ENCODE measurements around the gene TSPAN31. TPM values are rescaled to one million over a fixed set of nuclear protein-coding genes. Genes with fewer than 3 reads are reported as not detected.

TSPAN31 gene
- total RNA-seq, 5 donors from 2014 or later (not counting 1 experiment from before 2014, with no cell fraction given), result 12.8 to 25.6 (median 15.5) TPM

GRCh38 chr12:57741844-57742738 lies 2.7 kb upstream of the TSPAN31 start:
- ChIA-PET POLR2A (interaction anchor here in 1 of 2 donors (1.4 kb wide), 1 partner anchor 8 kb away, joined by 3 read pairs; no protein-coding TSS in a partner anchor), CTCF (interaction anchor here (0.6 to 2.0 kb wide), 8 partner anchors 10 to 476 kb away, joined by 3 to 10 read pairs (median 6); partner anchors contain the start of genes B4GALNT1 (in 1 of the 2) and CDK4 (in 1 of the 2))
- H3K9me3 ChIP-seq, result no peaks in the 10 kb centered on the region
- H3K4me3 ChIP-seq (ENCODE audit: control insufficient read depth in 1 of 2, extremely low read depth in 1 of 2, low read length in 1 of 2), result peak overlapping the region; percentile 67 to 69
- ATAC-seq (replicated peaks in 1 of 4) (peak; percentile 56 to 71 (median 67)), DNase-seq (peak; percentile 47 to 88 (median 73))
- Mint-ChIP-seq H3K27me3 (no peaks in the 10 kb centered on the region), H3K36me3 (peaks cover 8% of the 10 kb centered on the region), H3K4me3 (peak overlapping the region; percentile 82 to 92 (median 82)), H3K4me1 (peaks cover 58 to 66% (median 62%) of the 10 kb centered on the region in 3 donors), H3K27ac (peak overlapping the region; percentile 79 to 94), H3K9me3 (no peaks in the 10 kb centered on the region)
- H3K27ac ChIP-seq (ENCODE audit: low read length), result peak overlapping the region; percentile 84
- WGBS (ENCODE audit: insufficient coverage), result 18% methylated on average over 10 of the region's 14 CpGs
- H3K27me3 ChIP-seq (replicated peaks in 1 of 2; ENCODE audit: control insufficient read depth in 2 of 2, extremely low read depth in 1 of 2, insufficient read depth in 2 of 2, low read length in 1 of 2), result no peaks in the 10 kb centered on the region
- H3K4me1 ChIP-seq (ENCODE audit: control insufficient read depth in 1 of 2, extremely low read depth in 1 of 2, insufficient read depth in 2 of 2, low read length in 2 of 2), result peaks cover 38 to 66% of the 10 kb centered on the region in 2 experiments
- peaks cover 4 to 22% of the 10 kb centered on the region in 2 donors for H3K36me3 ChIP-seq (ENCODE audit: control insufficient read depth in 2 of 2, extremely low read depth in 1 of 2, insufficient read depth in 1 of 2, low read length in 1 of 2)

GRCh38 chr12:57743769-57744168 lies 1.1 kb upstream of the TSPAN31 start:
- POLR2A ChIA-PET, result interaction anchor here in 1 of 2 donors (0.6 kb wide), 1 partner anchor 195 kb away, joined by 5 read pairs; no protein-coding TSS in a partner anchor

GRCh38 chr12:57744194-57744776 lies 554 bp upstream of the TSPAN31 start:
- Mint-ChIP-seq H3K27me3 (no peaks in the 10 kb centered on the region), H3K27ac (peak overlapping the region; percentile 96 to 98), H3K36me3 (peaks cover 19% of the 10 kb centered on the region), H3K9me3 (no peaks in the 10 kb centered on the region), H3K4me1 (peaks cover 53 to 61% (median 57%) of the 10 kb centered on the region in 3 donors), H3K4me3 (peak overlapping the region; percentile 93 to 97 (median 94))
- H3K9me3 ChIP-seq, result no peaks in the 10 kb centered on the region
- ATAC-seq (replicated peaks in 1 of 4) (peak; percentile 8 to 46 (median 14)), DNase-seq (peak in 32 of 35 experiments; percentile 45 to 86 (median 68))
- H3K4me1 ChIP-seq (ENCODE audit: control insufficient read depth in 1 of 2, extremely low read depth in 1 of 2, insufficient read depth in 2 of 2, low read length in 2 of 2), result peaks cover 34 to 52% of the 10 kb centered on the region in 2 experiments
- ChIA-PET POLR2A (interaction anchor here (0.6 to 1.4 kb wide), 3 partner anchors 10 to 195 kb away, joined by 3 to 5 read pairs (median 4); no protein-coding TSS in a partner anchor), CTCF (interaction anchor here (0.7 to 1.8 kb wide), 5 partner anchors 10 to 1188 kb away, joined by 3 to 11 read pairs (median 5); no protein-coding TSS in a partner anchor)
- H3K36me3 ChIP-seq (ENCODE audit: control insufficient read depth in 2 of 2, extremely low read depth in 1 of 2, insufficient read depth in 1 of 2, low read length in 1 of 2), result peaks cover 6 to 34% of the 10 kb centered on the region in 2 donors
- H3K4me3 ChIP-seq (ENCODE audit: control insufficient read depth in 1 of 2, extremely low read depth in 1 of 2, low read length in 1 of 2), result peak overlapping the region; percentile 81 to 96
- 9% methylated on average over 7 of the region's 21 CpGs for WGBS (ENCODE audit: insufficient coverage)
- H3K27ac ChIP-seq (ENCODE audit: low read length), result peak overlapping the region; percentile 96
- H3K27me3 ChIP-seq (replicated peaks in 1 of 2; ENCODE audit: control insufficient read depth in 2 of 2, extremely low read depth in 1 of 2, insufficient read depth in 2 of 2, low read length in 1 of 2), result no peaks in the 10 kb centered on the region

More at GRCh38 chr12:57743769-57744168, 1.1 kb upstream of the TSPAN31 start:
- Histone ChIP-seq H3K4me1 (ENCODE audit: control insufficient read depth in 1 of 2, extremely low read depth in 1 of 2, insufficient read depth in 2 of 2, low read length in 2 of 2) (peaks cover 38 to 58% of the 10 kb centered on the region in 2 experiments), H3K27me3 (replicated peaks in 1 of 2; ENCODE audit: control insufficient read depth in 2 of 2, extremely low read depth in 1 of 2, insufficient read depth in 2 of 2, low read length in 1 of 2) (no peaks in the 10 kb centered on the region), H3K27ac (ENCODE audit: low read length) (peak overlapping the region; percentile 96), H3K36me3 (ENCODE audit: control insufficient read depth in 2 of 2, extremely low read depth in 1 of 2, insufficient read depth in 1 of 2, low read length in 1 of 2) (peaks cover 4 to 31% of the 10 kb centered on the region in 2 donors), H3K9me3 (no peaks in the 10 kb centered on the region), H3K4me3 (ENCODE audit: control insufficient read depth in 1 of 2, extremely low read depth in 1 of 2, low read length in 1 of 2) (no peak overlapping the region)
- no CpG with 5 or more reads among the region's 2 CpGs for WGBS (ENCODE audit: insufficient coverage)
- CTCF ChIA-PET, result interaction anchor here in 1 of 2 donors (0.9 kb wide), 1 partner anchor 1107 kb away, joined by 5 read pairs; no protein-coding TSS in a partner anchor
- H3K27ac Mint-ChIP-seq, result peak overlapping the region; percentile 96 to 98
- H3K9me3 Mint-ChIP-seq, result no peaks in the 10 kb centered on the region
- peaks cover 58 to 66% (median 62%) of the 10 kb centered on the region in 3 donors for H3K4me1 Mint-ChIP-seq
- ATAC-seq (replicated peaks in 1 of 4), result no peak
- H3K36me3 Mint-ChIP-seq, result peaks cover 15% of the 10 kb centered on the region
- H3K27me3 Mint-ChIP-seq, result no peaks in the 10 kb centered on the region
- peak overlapping the region; percentile 93 to 97 (median 94) for H3K4me3 Mint-ChIP-seq
- DNase-seq, result no peak

- no peak for DNase-seq
- H3K4me3 ChIP-seq (ENCODE audit: control insufficient read depth in 1 of 2, extremely low read depth in 1 of 2, low read length in 1 of 2), result peak overlapping the region; percentile 81 to 96
- H3K27ac Mint-ChIP-seq, result peak overlapping the region; percentile 96 to 98
Observed at GRCh38 chr12:57745485-57745881, 644 bp downstream of the TSPAN31 start.

GRCh38 chr12:57746025-57746424 lies 1.2 kb downstream of the TSPAN31 start:
- no peaks in the 10 kb centered on the region for H3K9me3 ChIP-seq
- peak overlapping the region in 1 of 2 donors; percentile 96 for H3K4me3 ChIP-seq (ENCODE audit: control insufficient read depth in 1 of 2, extremely low read depth in 1 of 2, low read length in 1 of 2)
- ChIA-PET CTCF (interaction anchor here in 1 of 2 donors (1.8 kb wide), 1 partner anchor 10 kb away, joined by 11 read pairs; no protein-coding TSS in a partner anchor), POLR2A (no interaction called here)
- peaks cover 20 to 44% of the 10 kb centered on the region in 2 experiments for H3K4me1 ChIP-seq (ENCODE audit: control insufficient read depth in 1 of 2, extremely low read depth in 1 of 2, insufficient read depth in 2 of 2, low read length in 2 of 2)
- no peak for DNase-seq
- H3K4me3 Mint-ChIP-seq, result peak overlapping the region; percentile 93 to 97 (median 94)
- peaks cover 48 to 55% (median 49%) of the 10 kb centered on the region in 3 donors for H3K4me1 Mint-ChIP-seq
- no peak for ATAC-seq (replicated peaks in 1 of 4)
- no CpG with 5 or more reads among the region's 3 CpGs for WGBS (ENCODE audit: insufficient coverage)
- H3K27me3 Mint-ChIP-seq, result no peaks in the 10 kb centered on the region
- H3K27ac ChIP-seq (ENCODE audit: low read length), result peak overlapping the region; percentile 96
- no peaks in the 10 kb centered on the region for H3K9me3 Mint-ChIP-seq
- peak overlapping the region; percentile 96 to 98 for H3K27ac Mint-ChIP-seq
- H3K36me3 Mint-ChIP-seq, result peaks cover 23% of the 10 kb centered on the region
- peaks cover 4 to 30% of the 10 kb centered on the region in 2 donors for H3K36me3 ChIP-seq (ENCODE audit: control insufficient read depth in 2 of 2, extremely low read depth in 1 of 2, insufficient read depth in 1 of 2, low read length in 1 of 2)
- no peaks in the 10 kb centered on the region for H3K27me3 ChIP-seq (replicated peaks in 1 of 2; ENCODE audit: control insufficient read depth in 2 of 2, extremely low read depth in 1 of 2, insufficient read depth in 2 of 2, low read length in 1 of 2)

More at GRCh38 chr12:57745485-57745881, 644 bp downstream of the TSPAN31 start:
- Mint-ChIP-seq H3K36me3 (peaks cover 19% of the 10 kb centered on the region), H3K27me3 (no peaks in the 10 kb centered on the region), H3K9me3 (no peaks in the 10 kb centered on the region), H3K4me1 (peaks cover 48 to 55% (median 49%) of the 10 kb centered on the region in 3 donors), H3K4me3 (peak overlapping the region; percentile 93 to 97 (median 94))
- ChIA-PET POLR2A (interaction anchor here in 1 of 2 donors (1.4 kb wide), 1 partner anchor 9 kb away, joined by 3 read pairs; no protein-coding TSS in a partner anchor), CTCF (interaction anchor here in 1 of 2 donors (0.5 to 1.8 kb wide), 3 partner anchors 9 to 1059 kb away, joined by 3 to 11 read pairs (median 3); no protein-coding TSS in a partner anchor)
- 71% methylated on average over 6 of the region's 8 CpGs for WGBS (ENCODE audit: insufficient coverage)
- Histone ChIP-seq H3K4me1 (ENCODE audit: control insufficient read depth in 1 of 2, extremely low read depth in 1 of 2, insufficient read depth in 2 of 2, low read length in 2 of 2) (peaks cover 23 to 44% of the 10 kb centered on the region in 2 experiments), H3K27ac (ENCODE audit: low read length) (peak overlapping the region; percentile 96), H3K27me3 (replicated peaks in 1 of 2; ENCODE audit: control insufficient read depth in 2 of 2, extremely low read depth in 1 of 2, insufficient read depth in 2 of 2, low read length in 1 of 2) (no peaks in the 10 kb centered on the region), H3K9me3 (no peaks in the 10 kb centered on the region), H3K36me3 (ENCODE audit: control insufficient read depth in 2 of 2, extremely low read depth in 1 of 2, insufficient read depth in 1 of 2, low read length in 1 of 2) (peaks cover 4 to 29% of the 10 kb centered on the region in 2 donors)
- ATAC-seq (replicated peaks in 1 of 4), result no peak

All from T-cell (primary cell).